ENCODE data around the gene HDAC4.

HDAC4 gene

DNA sequence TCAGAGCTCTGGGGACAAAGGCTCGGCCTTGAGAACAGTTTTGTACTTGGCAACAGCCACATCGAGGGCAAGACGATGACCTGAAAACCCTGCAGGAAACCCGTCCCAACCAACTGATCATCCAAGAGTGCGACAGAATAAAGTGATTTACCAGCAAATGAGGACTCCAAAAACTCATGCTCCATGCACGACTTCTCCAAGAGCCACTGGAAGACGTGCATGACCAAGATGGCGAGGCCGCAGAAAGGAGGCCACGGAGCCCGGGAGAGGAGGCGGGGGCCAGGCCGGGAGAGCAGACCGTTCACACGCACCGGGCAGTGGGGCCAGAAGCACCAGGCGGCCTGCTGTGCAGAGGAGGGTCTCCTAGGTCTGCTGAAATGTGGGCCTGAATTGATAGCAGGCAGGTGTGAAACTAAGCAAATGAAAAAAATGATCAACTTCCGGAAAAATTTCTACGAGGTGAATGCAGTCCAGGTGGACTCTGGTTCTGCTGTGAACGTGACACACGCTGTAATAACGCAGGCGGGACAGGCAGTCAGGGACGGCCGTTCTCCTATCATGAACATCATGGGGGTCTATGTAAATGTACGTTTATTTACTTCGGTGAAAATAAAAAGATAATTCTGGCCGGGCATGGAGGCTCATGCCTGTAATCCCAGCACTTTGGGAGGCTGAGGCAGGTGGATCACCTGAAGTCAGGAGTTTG, 252.2 kb downstream of the HDAC4 start:
- DNase-seq (ENCODE audit: low read depth in 4 of 4, low spot score in 1 of 4) = no peak

GRCh38 chr2:239147376-239147775, 253.4 kb downstream of the HDAC4 start:
- no peak for DNase-seq (ENCODE audit: low read depth in 4 of 4, low spot score in 1 of 4)

GRCh38 chr2:239146741-239147181, 254.1 kb downstream of the HDAC4 start:
- DNase-seq (ENCODE audit: low read depth in 4 of 4, low spot score in 1 of 4) = no peak

DNA sequence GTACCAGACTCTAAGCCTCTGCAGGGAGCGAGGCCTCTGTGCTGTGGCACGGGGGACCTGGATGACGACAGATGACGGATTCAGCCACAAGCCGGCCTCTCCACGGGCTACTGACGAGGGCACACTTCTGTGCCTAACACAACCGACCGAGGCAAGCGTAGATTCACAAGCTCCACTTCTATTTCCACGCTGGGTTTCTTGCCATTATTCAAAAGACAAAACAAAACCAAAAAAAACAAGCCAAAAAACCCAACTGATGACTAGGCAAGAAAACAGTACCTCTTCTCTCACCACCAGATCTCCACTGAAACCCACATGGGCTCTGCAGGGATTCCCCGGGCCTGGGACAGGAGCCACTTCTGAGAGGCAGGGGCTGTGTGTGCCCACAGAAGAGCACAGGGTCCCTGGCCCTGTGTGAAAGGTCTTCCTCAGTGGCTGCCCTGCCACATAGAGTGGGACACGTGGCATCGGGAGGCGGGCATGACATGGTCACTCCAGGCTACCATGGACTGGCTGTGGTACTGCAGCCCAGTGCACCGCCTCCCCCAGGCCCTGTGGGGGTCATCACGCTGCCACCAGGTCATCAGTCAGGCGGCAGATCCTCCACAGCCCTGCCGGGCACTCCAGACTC, 254.7 kb downstream of the HDAC4 start:
- no peak for DNase-seq (ENCODE audit: low read depth in 4 of 4, low spot score in 1 of 4)

GRCh38 chr2:239145601-239146000, 255.2 kb downstream of the HDAC4 start:
- DNase-seq (ENCODE audit: low read depth in 4 of 4, low spot score in 1 of 4) = no peak

- DNase-seq (ENCODE audit: low read depth in 4 of 4, low spot score in 1 of 4) = no peak
These were observed 255.7 kb downstream of the HDAC4 start for GRCh38 chr2:239145106-239145505.

DNA sequence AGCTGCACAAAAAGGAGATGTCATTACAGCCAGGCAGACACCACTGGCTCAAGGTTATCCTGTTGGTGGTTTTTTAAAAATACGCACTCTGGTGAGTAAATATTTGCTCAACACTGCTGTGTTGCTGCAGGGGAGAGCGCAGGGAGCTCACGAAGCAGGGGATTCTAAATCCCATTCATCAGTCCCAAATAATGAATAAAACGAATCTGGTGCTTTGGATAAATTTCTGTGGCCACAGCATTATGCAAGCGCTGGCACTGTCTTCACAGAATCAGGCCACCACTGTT, 256.2 kb downstream of the HDAC4 start:
- no peak for DNase-seq (ENCODE audit: low read depth in 4 of 4, low spot score in 1 of 4)

DNA sequence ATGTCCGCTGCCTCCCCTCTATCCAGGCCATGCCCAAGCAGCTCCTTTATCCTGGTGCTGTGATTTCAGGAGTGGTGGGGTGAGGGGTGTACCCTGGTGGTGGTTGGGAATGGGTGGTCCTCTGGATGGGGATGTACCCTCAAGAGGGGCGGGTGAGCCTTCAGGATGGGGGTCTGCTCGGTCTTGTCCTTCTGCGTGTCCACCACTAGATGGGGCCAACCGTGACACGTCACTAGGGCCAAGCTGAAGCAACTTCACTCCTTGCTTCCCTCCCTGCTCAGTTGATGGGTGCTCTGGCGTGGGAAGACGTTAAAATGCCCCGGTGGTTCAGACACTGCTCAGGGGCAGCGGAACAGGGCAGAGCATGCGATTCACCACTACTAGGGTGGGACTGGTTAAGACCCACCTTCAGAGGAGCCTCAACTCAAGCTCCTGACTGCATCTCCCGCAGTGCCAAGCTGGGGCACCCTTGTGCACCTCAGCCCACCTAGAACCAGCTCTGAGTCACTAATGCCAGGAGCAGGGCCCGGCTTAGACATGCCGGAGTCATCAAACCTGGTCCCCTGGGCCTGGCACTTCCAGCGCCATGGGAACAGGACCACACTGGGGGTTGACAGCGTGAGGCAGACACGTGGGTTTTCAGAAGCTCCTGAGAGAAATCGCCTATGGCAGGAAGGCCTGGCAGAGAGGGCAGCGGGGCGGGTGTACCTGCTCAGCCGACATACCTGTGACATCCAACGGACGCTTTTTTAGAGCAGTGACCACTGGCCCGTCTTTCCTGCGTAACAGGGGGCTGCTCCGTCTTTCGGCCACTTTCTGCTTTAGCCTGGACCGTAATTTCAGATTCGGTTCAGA, 256.7 kb downstream of the HDAC4 start:
- peak in 1 of 4 experiments; percentile 17 for DNase-seq (ENCODE audit: low read depth in 4 of 4, low spot score in 1 of 4)

- DNase-seq (ENCODE audit: low read depth in 4 of 4, low spot score in 1 of 4) = no peak
These were observed 258.0 kb downstream of the HDAC4 start for GRCh38 chr2:239142806-239143205.

- DNase-seq (ENCODE audit: low read depth in 4 of 4, low spot score in 1 of 4) = no peak
These were observed 258.5 kb downstream of the HDAC4 start for GRCh38 chr2:239142296-239142695.

GRCh38 chr2:239141021-239141760, 259.6 kb downstream of the HDAC4 start:
- DNase-seq (ENCODE audit: low read depth in 4 of 4, low spot score in 1 of 4) = no peak

DNA sequence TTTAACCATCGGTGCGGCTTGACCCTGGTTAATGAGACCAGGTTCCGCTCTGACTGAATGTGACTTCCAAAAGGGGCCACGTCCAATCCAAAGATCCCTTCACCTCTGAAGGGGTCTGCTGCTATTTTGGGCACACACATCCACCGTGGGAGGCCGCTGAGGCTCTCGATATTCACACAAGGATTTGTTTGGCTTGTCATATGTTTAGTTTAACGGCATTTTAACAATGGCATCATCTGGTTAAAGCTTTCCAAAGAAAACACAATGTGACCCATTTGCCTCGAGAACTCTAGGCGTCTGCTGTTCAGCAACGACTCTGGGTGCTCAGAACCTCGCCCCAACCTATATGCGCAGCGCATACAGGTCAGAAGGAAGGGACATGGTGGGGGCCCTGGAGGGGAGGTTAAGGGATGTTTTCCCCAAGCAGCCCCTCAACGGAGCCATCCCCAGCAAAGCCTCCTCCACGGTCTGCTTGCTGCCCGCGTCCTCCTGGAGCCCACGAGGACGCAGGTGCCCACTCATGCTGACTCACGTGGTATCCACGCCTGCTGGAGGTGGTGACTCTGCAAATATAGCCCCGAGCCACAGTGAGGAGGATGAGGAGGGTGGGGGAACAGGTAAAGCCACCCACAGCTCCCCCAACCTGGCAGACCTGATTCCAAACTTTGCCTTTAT, 260.3 kb downstream of the HDAC4 start:
- no peak for DNase-seq (ENCODE audit: low read depth in 4 of 4, low spot score in 1 of 4)

GRCh38 chr2:239139566-239139965, 261.3 kb downstream of the HDAC4 start:
- DNase-seq (ENCODE audit: low read depth in 4 of 4, low spot score in 1 of 4) = no peak

DNA sequence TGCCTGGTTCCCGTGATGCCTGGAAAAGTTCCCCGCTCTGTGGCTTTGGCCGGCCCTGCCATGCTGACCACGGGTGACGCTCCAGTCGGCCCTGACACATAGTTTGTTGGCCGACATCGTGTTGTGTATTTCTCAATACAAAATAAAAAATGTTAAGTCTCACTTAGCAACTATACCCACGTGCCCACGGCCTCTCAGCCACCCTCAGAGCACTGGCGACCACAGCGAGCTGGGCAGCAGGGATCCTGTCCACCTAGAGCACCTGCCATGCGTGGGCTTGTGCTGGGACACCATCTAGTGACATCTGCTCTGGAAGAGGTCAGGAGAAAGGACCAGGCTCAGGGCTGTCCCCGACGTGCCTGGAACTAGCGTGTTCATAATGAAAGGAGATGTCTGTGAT, 261.7 kb downstream of the HDAC4 start:
- DNase-seq (ENCODE audit: low read depth in 4 of 4, low spot score in 1 of 4) = no peak

DNA sequence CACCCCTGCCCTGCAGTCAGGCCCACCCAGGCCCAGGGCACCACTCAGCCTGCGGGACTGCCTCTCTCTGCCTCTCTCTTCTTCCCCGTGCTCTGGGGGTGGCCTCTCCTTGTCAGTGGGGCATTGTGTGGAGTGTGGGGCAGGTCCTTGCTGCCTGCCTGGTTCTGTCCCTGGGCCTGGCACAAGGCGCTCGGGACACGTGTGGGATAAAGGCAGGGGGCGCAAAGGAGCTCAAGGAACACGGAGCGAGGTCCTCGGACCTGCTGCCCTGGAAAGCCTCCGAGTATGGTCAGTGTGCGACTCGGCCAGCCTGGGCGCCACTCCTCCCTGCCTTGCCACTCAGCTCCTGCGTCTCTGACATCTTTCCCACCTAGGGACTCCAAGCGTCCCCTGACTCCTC, 262.2 kb downstream of the HDAC4 start:
- DNase-seq (ENCODE audit: low read depth in 4 of 4, low spot score in 1 of 4) = no peak

DNA sequence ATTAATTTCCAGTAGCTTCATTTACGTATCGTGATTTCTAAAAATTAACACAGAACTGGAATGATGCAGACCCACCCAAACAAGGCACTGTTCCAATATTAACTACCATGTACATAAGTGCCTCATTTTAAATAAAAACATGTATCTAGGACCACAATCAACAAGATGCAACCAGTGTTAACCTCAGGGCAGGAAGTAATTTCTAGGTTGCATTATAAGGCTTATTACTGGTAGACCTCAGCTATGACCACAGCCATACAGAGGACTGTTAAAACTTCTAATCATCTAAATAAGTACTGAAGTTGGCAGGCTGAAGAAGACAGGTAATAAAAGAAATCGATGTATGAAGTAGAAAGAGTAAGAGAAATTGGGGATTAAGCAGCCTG, 262.9 kb downstream of the HDAC4 start:
- no peak for DNase-seq (ENCODE audit: low read depth in 4 of 4, low spot score in 1 of 4)

GRCh38 chr2:239137165-239137897, 263.5 kb downstream of the HDAC4 start:
- no peak for DNase-seq (ENCODE audit: low read depth in 4 of 4, low spot score in 1 of 4)

DNA sequence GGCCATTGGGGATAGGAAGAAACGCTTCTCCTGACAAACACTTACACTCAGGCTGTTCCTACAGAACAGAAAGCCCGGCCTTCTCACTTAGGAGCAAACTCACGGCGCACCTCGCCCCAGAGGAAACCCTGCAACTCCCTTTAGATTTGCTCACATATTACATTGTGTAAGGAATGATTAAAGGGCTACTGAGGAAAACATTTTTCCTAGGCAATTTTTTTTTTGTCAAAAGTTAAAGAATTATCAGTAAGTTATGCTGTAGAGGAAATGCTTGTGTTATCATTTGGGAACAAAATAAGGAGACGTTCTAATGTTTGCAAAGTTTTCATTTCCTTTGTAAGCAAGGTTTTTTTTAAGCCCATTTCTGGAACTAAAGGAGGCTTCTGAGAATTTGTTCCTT, 264.1 kb downstream of the HDAC4 start:
- no peak for DNase-seq (ENCODE audit: low read depth in 4 of 4, low spot score in 1 of 4)

DNA sequence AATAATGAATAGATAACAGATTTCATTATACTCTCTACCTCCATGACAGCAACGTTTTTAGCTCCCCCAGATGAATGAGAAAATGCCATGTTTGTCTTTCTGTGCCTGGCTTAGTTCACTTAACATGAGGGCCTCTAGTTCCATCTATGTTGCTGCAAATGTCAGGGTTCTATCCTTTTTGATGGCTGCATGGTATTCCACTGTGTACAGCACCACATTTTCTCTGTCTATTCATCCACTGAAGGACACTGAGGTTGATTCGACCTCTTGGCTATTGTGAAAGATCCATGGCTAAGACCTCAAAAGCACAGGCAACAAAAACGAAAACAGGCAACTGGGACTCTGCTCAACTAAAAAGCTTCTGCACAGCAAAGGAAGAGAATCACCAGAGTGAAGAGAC, 264.6 kb downstream of the HDAC4 start:
- DNase-seq (ENCODE audit: low read depth in 4 of 4, low spot score in 1 of 4) = no peak

- DNase-seq (ENCODE audit: low read depth in 4 of 4, low spot score in 1 of 4) = no peak
These were observed 265.3 kb downstream of the HDAC4 start for GRCh38 chr2:239135531-239135930.

Measured in stimulated activated CD4-positive, alpha-beta T cell treated with anti-CD3 and anti-CD28 coated beads, Interleukin-1b, Interleukin-23, amount 100 ng/mL, for 24 hours (primary cell).